Astrocyte (in vitro differentiated cells and primary cell): ENCODE measurements around the gene NEU2. TPM values are rescaled to one million over a fixed set of nuclear protein-coding genes. Genes with fewer than 3 reads are reported as not detected.

Experiments
- DNase-seq: peaks from one replicate; pipeline ENCODE4 v3.0.0-alpha.2; 2010; ENCODE audit warnings: low read depth
- FAIRE-seq: peaks from 2 replicates; lab custom pipeline; 2011; peaks lifted over from hg19 to GRCh38; lab: Jason Lieb, UNC
- H2AFZ ChIP-seq: 2 replicates; pipeline ENCODE4 v1.6.0; 2012; ENCODE audit warnings: low read depth, low read length, inconsistent platforms
- H3K27ac ChIP-seq: 2 replicates; pipeline ENCODE4 v1.5.1; 2011; ENCODE audit warnings: low read depth, low read length, inconsistent platforms
- H3K27me3 ChIP-seq: 2 replicates; pipeline ENCODE4 v1.6.0; 2011; ENCODE audit warnings: low read length, inconsistent platforms; ENCODE audit not compliant: insufficient read depth
- H3K36me3 ChIP-seq: 2 replicates; pipeline ENCODE4 v1.5.1; 2011; ENCODE audit warnings: low read length, inconsistent platforms; ENCODE audit not compliant: insufficient read depth
- H3K4me1 ChIP-seq: 2 replicates; pipeline ENCODE4 v1.5.1; 2011; ENCODE audit warnings: low read length, inconsistent platforms; ENCODE audit not compliant: insufficient read depth
- H3K4me2 ChIP-seq: 2 replicates; pipeline ENCODE4 v1.6.0; 2012; ENCODE audit warnings: low read length, inconsistent platforms
- H3K4me3 ChIP-seq: 2 replicates; pipeline ENCODE4 v1.5.1; 2011; ENCODE audit warnings: low read depth, mild to moderate bottlenecking, low read length, inconsistent platforms; ENCODE audit not compliant: insufficient read depth
- H3K79me2 ChIP-seq: 2 replicates; pipeline ENCODE4 v1.6.0; 2012; ENCODE audit warnings: mild to moderate bottlenecking, low read length, inconsistent platforms; ENCODE audit not compliant: insufficient read depth
- H3K9ac ChIP-seq: 2 replicates; pipeline ENCODE4 v1.6.0; 2012; ENCODE audit warnings: mild to moderate bottlenecking, low read length, inconsistent platforms
- H3K9me3 ChIP-seq: 2 replicates; pipeline ENCODE4 v1.5.1; 2012; ENCODE audit warnings: low read depth, mild to moderate bottlenecking, low read length, inconsistent platforms; ENCODE audit not compliant: insufficient read depth
- H4K20me1 ChIP-seq: 2 replicates; pipeline ENCODE4 v1.6.0; 2012; ENCODE audit warnings: low read length, inconsistent platforms; ENCODE audit not compliant: insufficient read depth
- H3K27ac Mint-ChIP-seq: one replicate; pipeline ENCODE4 v1.8.0; 2021; ENCODE audit warnings: mild to moderate bottlenecking, mixed read lengths; ENCODE audit not compliant: unreplicated experiment
- H3K27me3 Mint-ChIP-seq: one replicate; pipeline ENCODE4 v1.8.0; 2021; ENCODE audit warnings: low read depth, mixed read lengths; ENCODE audit not compliant: unreplicated experiment
- H3K36me3 Mint-ChIP-seq: one replicate; pipeline ENCODE4 v1.8.0; 2021; ENCODE audit warnings: low read depth, mixed read lengths; ENCODE audit not compliant: unreplicated experiment
- H3K4me1 Mint-ChIP-seq: one replicate; pipeline ENCODE4 v1.8.0; 2021; ENCODE audit warnings: low read depth, mixed read lengths; ENCODE audit not compliant: unreplicated experiment
- H3K4me3 Mint-ChIP-seq: one replicate; pipeline ENCODE4 v1.8.0; 2021; ENCODE audit warnings: mild to moderate bottlenecking, moderate library complexity, mixed read lengths; ENCODE audit not compliant: unreplicated experiment
- H3K9me3 Mint-ChIP-seq: one replicate; pipeline ENCODE4 v1.8.0; 2021; ENCODE audit warnings: mild to moderate bottlenecking, mixed read lengths; ENCODE audit not compliant: unreplicated experiment
- CTCF ChIP-seq: IDR thresholded peaks from 2 replicates; pipeline ENCODE4 v1.5.1; 2011; ENCODE audit warnings: low read depth, mild to moderate bottlenecking, inconsistent platforms, low read length, moderate library complexity; ENCODE audit not compliant: insufficient read depth
- EZH2 ChIP-seq: IDR thresholded peaks from 2 replicates; pipeline ENCODE4 v1.6.1; 2012; ENCODE audit warnings: mild to moderate bottlenecking, low read length, inconsistent platforms; ENCODE audit not compliant: insufficient read depth
- total RNA-seq: library from RNA; stranded (reverse); gene quantifications from 2 replicates; pipeline ENCODE4 v1.2.1, GENCODE V29; 2021

The NEU2 gene
- total RNA-seq, 1 donor from 2014 or later = not detected

- H3K27me3 Mint-ChIP-seq = peaks cover 10% of the 10 kb centered on the region
- no peak for FAIRE-seq
- TF ChIP-seq CTCF = no peak
- TF ChIP-seq EZH2 = no peak
These were observed 34.5 kb upstream of the NEU2 start for GRCh38 chr2:232997749-232998665.

GRCh38 chr2:232998666-232998985 lies 33.8 kb upstream of the NEU2 start:
- no peaks in the 10 kb centered on the region for H3K9me3 Mint-ChIP-seq
- FAIRE-seq = no peak
- no peaks in the 10 kb centered on the region for H3K36me3 Mint-ChIP-seq

More at GRCh38 chr2:232997749-232998665, 34.5 kb upstream of the NEU2 start:
- DNase-seq = no peak
- Histone ChIP-seq H3K4me1 (no peaks in the 10 kb centered on the region), H3K9me3 (no peaks in the 10 kb centered on the region), H4K20me1 (no peaks in the 10 kb centered on the region), H3K4me3 (no peak overlapping the region), H3K9ac (no peak overlapping the region), H2AFZ (no peak overlapping the region), H3K27me3 (no peaks in the 10 kb centered on the region), H3K4me2 (no peak overlapping the region), H3K79me2 (no peaks in the 10 kb centered on the region), H3K36me3 (no peaks in the 10 kb centered on the region), H3K27ac (no peak overlapping the region)
- Mint-ChIP-seq H3K36me3 (no peaks in the 10 kb centered on the region), H3K4me3 (no peak overlapping the region), H3K4me1 (no peaks in the 10 kb centered on the region), H3K27ac (no peak overlapping the region), H3K9me3 (no peaks in the 10 kb centered on the region)

More at GRCh38 chr2:232998666-232998985, 33.8 kb upstream of the NEU2 start:
- no peak for TF ChIP-seq EZH2
- TF ChIP-seq CTCF = no peak
- H3K27me3 ChIP-seq = no peaks in the 10 kb centered on the region
- no peak overlapping the region for H3K27ac ChIP-seq
- H3K36me3 ChIP-seq = no peaks in the 10 kb centered on the region
- H2AFZ ChIP-seq = no peak overlapping the region
- no peak overlapping the region for H3K4me3 ChIP-seq
- Mint-ChIP-seq H3K4me1 (no peaks in the 10 kb centered on the region), H3K4me3 (no peak overlapping the region), H3K27me3 (peaks cover 16% of the 10 kb centered on the region), H3K27ac (no peak overlapping the region)
- H4K20me1 ChIP-seq = no peaks in the 10 kb centered on the region
- H3K9me3 ChIP-seq = no peaks in the 10 kb centered on the region
- no peak for DNase-seq
- H3K4me2 ChIP-seq = no peak overlapping the region
- H3K9ac ChIP-seq = no peak overlapping the region
- H3K4me1 ChIP-seq = no peaks in the 10 kb centered on the region
- no peaks in the 10 kb centered on the region for H3K79me2 ChIP-seq
